Muscle layer of duodenum (tissue), 2 donors: Measurements from ENCODE around the gene STT3A.
"Not testable (repeated sequence)": the region's sequence is repeated elsewhere in the genome, so short reads cannot be mapped to it uniquely, and the experiment has no call there.

Source experiments
- H3K27ac ChIP-seq: one replicate; pipeline ENCODE4 v1.7.0; 2013; ENCODE audit warnings: mild to moderate bottlenecking, low read length
- H3K27me3 ChIP-seq: one replicate; pipeline ENCODE4 v1.7.0; 2013; ENCODE audit warnings: low read depth, mild to moderate bottlenecking, control low read depth, low read length
- H3K36me3 ChIP-seq, 2 donors: one replicate each; pipeline ENCODE4 v1.7.0; 2013; ENCODE audit warnings: low read length in 2 of 2, control low read depth in 1 of 2, mild to moderate bottlenecking in 1 of 2; ENCODE audit not compliant: insufficient read depth in 2 of 2, control insufficient read depth in 1 of 2
- H3K4me1 ChIP-seq, 2 donors: one replicate each; pipeline ENCODE4 v1.7.0; 2013; ENCODE audit warnings: low read length in 2 of 2, mild to moderate bottlenecking in 2 of 2, control low read depth in 1 of 2, moderate library complexity in 1 of 2; ENCODE audit not compliant: insufficient read depth in 2 of 2, control insufficient read depth in 1 of 2
- H3K4me3 ChIP-seq, 2 donors: one replicate each; pipeline ENCODE4 v1.7.0; 2013; ENCODE audit warnings: low read length in 2 of 2, low read depth in 1 of 2, mild to moderate bottlenecking in 1 of 2
- H3K9me3 ChIP-seq, 2 donors: one replicate each; pipeline ENCODE4 v1.7.0; 2013; ENCODE audit warnings: low read length in 2 of 2, control low read depth in 1 of 2, mild to moderate bottlenecking in 1 of 2; ENCODE audit not compliant: control insufficient read depth in 1 of 2
- donor health status: healthy.

STT3A gene

GRCh38 chr11:125568970-125569914, 23.4 kb upstream of the STT3A start, which contains the start of gene EI24:
TSS of gene EI24 (plus strand) at chr11:125569477. CDS start at chr11:125572528, 3,051 bp downstream.
- Histone ChIP-seq H3K36me3 (peaks cover 4 to 15% of the 10 kb centered on the region in 2 donors), H3K27me3 (no peaks in the 10 kb centered on the region), H3K4me3 (peak within 1 kb of the TSS; percentile 77 to 81), H3K9me3 (no peaks in the 10 kb centered on the region), H3K4me1 (peaks cover 0 to 15% of the 10 kb centered on the region in 2 donors), H3K27ac (peak within 1 kb of the TSS; percentile 60)

DNA sequence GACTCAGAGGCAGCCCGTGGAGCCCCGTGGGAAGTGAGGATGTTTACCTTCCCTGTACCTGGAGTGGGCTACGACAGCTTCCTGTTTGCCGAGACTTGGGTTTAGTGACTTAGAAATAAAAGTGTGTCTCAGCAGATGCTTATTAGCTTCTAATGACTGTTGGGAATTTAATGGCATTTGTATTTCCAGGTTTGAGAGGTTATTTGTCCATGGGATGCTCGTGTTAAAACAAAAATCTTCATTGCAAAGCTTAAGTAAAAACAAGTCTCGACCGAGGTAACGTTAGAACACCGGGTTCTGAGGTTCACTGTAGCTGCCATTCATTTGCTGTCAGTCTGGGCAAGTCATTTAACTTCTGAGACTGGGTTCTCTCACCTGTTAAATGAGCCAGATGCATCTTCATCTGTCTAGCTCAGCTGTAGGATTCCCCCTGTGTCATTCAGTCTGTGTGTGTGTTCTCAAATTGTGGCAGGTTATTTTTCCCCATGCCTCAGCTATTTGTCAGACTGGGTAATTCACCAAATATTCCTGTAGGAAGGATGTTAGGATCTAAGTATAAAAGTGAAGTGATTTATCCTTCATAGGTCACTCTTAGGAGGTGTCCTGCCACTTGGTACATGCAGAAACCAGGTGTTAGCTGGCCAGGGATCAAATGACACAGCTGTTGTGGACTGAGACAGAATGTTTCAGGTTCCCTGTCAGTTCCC, 22.6 kb upstream of the STT3A start:
- Histone ChIP-seq H3K27me3 (no peaks in the 10 kb centered on the region), H3K4me1 (peaks cover 0 to 15% of the 10 kb centered on the region in 2 donors), H3K36me3 (peaks cover 10 to 23% of the 10 kb centered on the region in 2 donors), H3K27ac (peak overlapping the region; percentile 60), H3K4me3 (peak overlapping the region; percentile 77 to 81), H3K9me3 (no peaks in the 10 kb centered on the region)

DNA sequence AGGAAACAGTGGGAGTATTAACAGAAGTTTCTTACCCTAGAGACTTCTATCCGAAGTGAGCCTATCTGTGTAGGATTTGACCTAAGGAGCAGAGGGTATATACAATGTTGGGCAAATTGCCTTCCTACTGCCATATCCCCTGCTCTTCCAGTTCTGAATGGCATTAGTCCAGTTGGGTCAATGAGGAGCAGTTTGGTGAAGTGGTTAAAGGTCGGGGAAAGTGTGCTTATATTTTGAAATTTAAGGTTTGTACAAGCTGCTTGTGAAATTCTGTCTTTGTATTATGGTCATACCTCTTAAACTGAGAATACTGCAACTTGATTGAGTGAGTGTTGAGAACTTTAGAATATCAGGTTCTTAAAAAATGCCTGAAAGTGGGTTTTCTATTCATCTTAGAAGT, 21.7 kb upstream of the STT3A start:
- Histone ChIP-seq H3K27ac (no peak overlapping the region), H3K4me1 (peaks cover 0 to 15% of the 10 kb centered on the region in 2 donors), H3K27me3 (no peaks in the 10 kb centered on the region), H3K4me3 (no peak overlapping the region), H3K9me3 (no peaks in the 10 kb centered on the region), H3K36me3 (peaks cover 18 to 31% of the 10 kb centered on the region in 2 donors)

- Histone ChIP-seq H3K4me1 (peaks cover 0 to 15% of the 10 kb centered on the region in 2 donors), H3K9me3 (no peaks in the 10 kb centered on the region), H3K36me3 (peaks cover 29 to 47% of the 10 kb centered on the region in 2 donors), H3K27ac (no peak overlapping the region), H3K4me3 (no peak overlapping the region), H3K27me3 (no peaks in the 10 kb centered on the region)
These were observed 19.7 kb upstream of the STT3A start for GRCh38 chr11:125572916-125573315.

DNA sequence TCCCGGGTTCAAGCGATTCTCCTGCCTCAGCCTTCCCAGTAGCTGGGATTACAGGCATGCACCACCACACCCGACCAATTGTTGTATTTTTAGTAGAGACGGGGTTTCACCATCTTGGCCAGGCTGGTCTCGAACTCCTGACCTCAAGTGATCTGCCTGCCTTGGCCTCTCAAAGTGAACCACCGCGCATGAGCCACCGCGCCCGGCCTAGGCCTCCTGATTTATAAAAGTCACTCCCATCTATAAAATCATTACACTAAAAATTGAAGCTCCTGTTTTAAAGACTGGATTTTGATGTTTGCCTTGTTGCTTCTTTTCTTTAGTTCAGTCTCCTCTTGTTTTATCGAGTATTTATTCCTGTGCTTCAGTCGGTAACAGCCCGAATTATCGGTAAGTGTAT, 15.5 kb upstream of the STT3A start:
- H3K36me3 ChIP-seq: peaks cover 57 to 83% of the 10 kb centered on the region in 2 donors
- not testable (repeated sequence) for H3K27ac ChIP-seq

DNA sequence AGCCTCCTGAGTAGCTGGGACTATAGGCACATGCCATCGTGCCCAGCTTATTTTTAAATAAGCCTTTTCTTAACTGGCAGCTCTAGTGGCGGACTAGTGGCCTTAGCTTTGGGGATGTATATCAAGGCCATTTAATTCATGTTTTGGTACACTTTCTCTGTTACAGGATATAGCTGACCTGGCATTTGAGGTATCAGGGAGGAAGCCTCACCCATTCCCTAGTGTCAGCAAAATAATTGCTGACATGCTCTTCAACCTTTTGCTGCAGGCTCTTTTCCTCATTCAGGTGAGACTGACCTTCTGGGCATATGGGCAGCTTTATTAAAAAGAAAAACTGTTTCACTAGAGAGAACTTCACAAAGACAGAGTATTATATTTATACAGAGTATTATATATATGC, 13.9 kb upstream of the STT3A start:
- Histone ChIP-seq H3K4me1 (no peaks in the 10 kb centered on the region), H3K9me3 (no peaks in the 10 kb centered on the region), H3K27ac (no peak overlapping the region), H3K4me3 (no peak overlapping the region), H3K36me3 (peaks cover 63 to 89% of the 10 kb centered on the region in 2 donors), H3K27me3 (no peaks in the 10 kb centered on the region)

More for the DNA sequence above, 15.5 kb upstream of the STT3A start:
- H3K27me3 ChIP-seq, H3K9me3 ChIP-seq, H3K4me3 ChIP-seq, H3K4me1 ChIP-seq: not testable (repeated sequence)

GRCh38 chr11:125579811-125580210, 12.8 kb upstream of the STT3A start:
- H3K27me3 ChIP-seq: no peaks in the 10 kb centered on the region
- H3K36me3 ChIP-seq: peaks cover 63 to 86% of the 10 kb centered on the region in 2 donors
- H3K27ac ChIP-seq: no peak overlapping the region
- no peak overlapping the region for H3K4me3 ChIP-seq
- no peaks in the 10 kb centered on the region for H3K4me1 ChIP-seq
- no peaks in the 10 kb centered on the region for H3K9me3 ChIP-seq

- peaks cover 38 to 55% of the 10 kb centered on the region in 2 donors for H3K36me3 ChIP-seq
- H3K9me3 ChIP-seq: no peaks in the 10 kb centered on the region
- H3K27ac ChIP-seq: no peak overlapping the region
- no peaks in the 10 kb centered on the region for H3K27me3 ChIP-seq
- no peaks in the 10 kb centered on the region for H3K4me1 ChIP-seq
- no peak overlapping the region for H3K4me3 ChIP-seq
These were observed 9.2 kb upstream of the STT3A start for GRCh38 chr11:125583496-125583895.

GRCh38 chr11:125585487-125585886, 7.2 kb upstream of the STT3A start:
- Histone ChIP-seq H3K9me3 (no peaks in the 10 kb centered on the region), H3K27me3 (no peaks in the 10 kb centered on the region), H3K4me1 (no peaks in the 10 kb centered on the region), H3K36me3 (peaks cover 24 to 36% of the 10 kb centered on the region in 2 donors), H3K4me3 (no peak overlapping the region), H3K27ac (no peak overlapping the region)

DNA sequence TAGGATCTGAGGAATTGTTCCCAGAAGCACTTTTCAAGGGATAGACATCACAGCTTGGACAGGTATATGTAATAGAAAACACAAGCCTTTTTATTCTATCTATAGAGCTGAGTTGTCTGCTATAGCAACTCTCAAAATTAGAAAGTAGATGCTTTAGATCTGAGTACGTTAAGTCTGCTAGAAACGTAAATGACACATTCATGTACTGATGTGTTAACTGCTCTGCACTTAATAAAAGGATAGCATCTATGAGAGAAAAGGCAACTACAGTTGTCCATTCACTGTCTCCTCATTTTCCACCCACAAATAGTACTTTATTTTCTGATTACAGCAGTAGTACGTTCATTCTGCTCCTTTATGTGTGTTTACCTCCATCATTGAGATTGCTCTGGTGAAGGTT, 6.0 kb upstream of the STT3A start:
- Histone ChIP-seq H3K36me3 (peaks cover 19 to 28% of the 10 kb centered on the region in 2 donors), H3K4me3 (no peak overlapping the region), H3K9me3 (no peaks in the 10 kb centered on the region), H3K27me3 (no peaks in the 10 kb centered on the region), H3K27ac (no peak overlapping the region), H3K4me1 (no peaks in the 10 kb centered on the region)

DNA sequence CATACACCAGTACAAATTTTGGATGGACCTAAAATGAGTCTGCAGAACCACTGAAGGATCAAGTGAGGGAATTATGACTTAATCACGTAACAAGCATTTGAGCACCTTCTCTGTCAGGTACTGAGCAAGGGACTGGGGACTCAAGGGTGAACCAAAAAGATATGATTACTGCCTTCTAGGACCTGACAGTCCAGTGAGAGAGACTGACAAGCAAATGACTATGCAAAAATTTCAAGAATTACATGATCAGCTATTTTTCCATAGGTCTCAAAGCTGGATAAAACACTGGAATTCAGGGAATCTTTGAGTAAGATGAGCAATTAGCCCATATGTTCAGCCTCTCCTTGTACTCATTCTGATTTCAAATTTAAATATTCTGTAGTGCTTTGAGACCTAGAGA, 5.2 kb upstream of the STT3A start:
- Histone ChIP-seq H3K4me1 (no peaks in the 10 kb centered on the region), H3K27ac (no peak overlapping the region), H3K9me3 (no peaks in the 10 kb centered on the region), H3K27me3 (no peaks in the 10 kb centered on the region), H3K4me3 (no peak overlapping the region), H3K36me3 (peaks cover 14 to 28% of the 10 kb centered on the region in 2 donors)
